A673 (cell line): ENCODE data around the gene CAP2. TPM values are rescaled to one million over a fixed set of nuclear protein-coding genes. Genes with fewer than 3 reads are reported as not detected.
"Not testable (repeated sequence)": the region's sequence is repeated elsewhere in the genome, so short reads cannot be mapped to it uniquely, and the experiment has no call there.

Experiments
- BruUV-seq: library from RNA; stranded (reverse); fragments of 400-500 nt; replicated peaks from 2 replicates; lab custom pipeline; 2021; lab: Mats Ljungman, UMichigan
- CTCF ChIA-PET: fragments of 300-600 bp; sonication (Branson Sonifier 250); formaldehyde crosslinking; loops from one replicate; lab custom pipeline; 2022; ENCODE audit warnings: antibody characterized with exemption; lab: Charles Lee
- POLR2A ChIA-PET: fragments of 300-600 bp; sonication (Branson Sonifier 250); formaldehyde crosslinking; loops from one replicate; lab custom pipeline; 2022; ENCODE audit warnings: antibody characterized with exemption; ENCODE audit not compliant: low non-redundant PET; lab: Charles Lee
- DNase-seq: peaks from one replicate; pipeline ENCODE4 v3.0.0-alpha.2; 2015; ENCODE audit warnings: low spot score
- H3K27ac ChIP-seq: fragments of 200-600 bp; sonication (generic); 2 replicates; pipeline ENCODE4 v1.5.1; 2016; ENCODE audit warnings: mixed run types, low read depth, mild to moderate bottlenecking, mixed read lengths, antibody characterized with exemption, low read length; ENCODE audit not compliant: poor library complexity, severe bottlenecking
- H3K27me3 ChIP-seq: fragments of 200-600 bp; sonication (generic); replicated peaks from 2 replicates; pipeline ENCODE4 v1.6.1; 2017; ENCODE audit warnings: mixed run types, low read depth, mild to moderate bottlenecking, mixed read lengths, antibody characterized with exemption, low read length; ENCODE audit not compliant: insufficient read depth, poor library complexity
- H3K36me3 ChIP-seq: fragments of 200-600 bp; sonication (generic); 2 replicates; pipeline ENCODE4 v1.6.1; 2016; ENCODE audit warnings: mixed run types, mild to moderate bottlenecking, mixed read lengths, antibody characterized with exemption, low read length; ENCODE audit not compliant: insufficient read depth, poor library complexity, severe bottlenecking
- H3K4me1 ChIP-seq: fragments of 200-600 bp; sonication (generic); 2 replicates; pipeline ENCODE4 v1.6.1; 2017; ENCODE audit warnings: mixed run types, mild to moderate bottlenecking, mixed read lengths, antibody characterized with exemption, low read length; ENCODE audit not compliant: insufficient read depth, poor library complexity, severe bottlenecking
- H3K4me3 ChIP-seq: fragments of 200-600 bp; sonication (generic); 2 replicates; pipeline ENCODE4 v1.5.1; 2016; ENCODE audit warnings: low read depth, mixed run types, mild to moderate bottlenecking, mixed read lengths, low read length; ENCODE audit not compliant: poor library complexity, severe bottlenecking
- H3K9me3 ChIP-seq: fragments of 200-600 bp; sonication (generic); 2 replicates; pipeline ENCODE4 v1.6.1; 2016; ENCODE audit warnings: mixed run types, low read depth, mild to moderate bottlenecking, mixed read lengths, antibody characterized with exemption, low read length; ENCODE audit not compliant: poor library complexity, severe bottlenecking
- EZH2 ChIP-seq: fragments of 200-600 bp; sonication (generic); IDR thresholded peaks from 2 replicates; pipeline ENCODE4 v1.6.1; 2017; ENCODE audit warnings: borderline replicate concordance, low read depth, mild to moderate bottlenecking, mixed read lengths, antibody characterized with exemption, low read length; ENCODE audit not compliant: poor library complexity, severe bottlenecking
- intact Hi-C: fragments of 100-400 bp; cut with micrococcal nuclease; formaldehyde crosslinking; loops from one replicate; pipeline ENCODE4 v1.10.0; 2022; ENCODE audit not compliant: unreplicated experiment
- total RNA-seq: library from RNA; stranded (reverse); gene quantifications from 2 replicates; pipeline ENCODE4 v1.2.3, GENCODE V29; 2021
- TF ChIP-seq, protein P1 (sequence below): fragments of 300-800, 200-600 bp; sonication (generic); conservative IDR thresholded peaks from 2 replicates; pipeline ENCODE4 v1.5.1; 2017; ENCODE audit warnings: low read depth, mild to moderate bottlenecking, antibody characterized with exemption, low read length, moderate library complexity, mixed read lengths

Gene CAP2
- total RNA-seq, 1 experiment from 2014 or later: 20.8 TPM

DNA sequence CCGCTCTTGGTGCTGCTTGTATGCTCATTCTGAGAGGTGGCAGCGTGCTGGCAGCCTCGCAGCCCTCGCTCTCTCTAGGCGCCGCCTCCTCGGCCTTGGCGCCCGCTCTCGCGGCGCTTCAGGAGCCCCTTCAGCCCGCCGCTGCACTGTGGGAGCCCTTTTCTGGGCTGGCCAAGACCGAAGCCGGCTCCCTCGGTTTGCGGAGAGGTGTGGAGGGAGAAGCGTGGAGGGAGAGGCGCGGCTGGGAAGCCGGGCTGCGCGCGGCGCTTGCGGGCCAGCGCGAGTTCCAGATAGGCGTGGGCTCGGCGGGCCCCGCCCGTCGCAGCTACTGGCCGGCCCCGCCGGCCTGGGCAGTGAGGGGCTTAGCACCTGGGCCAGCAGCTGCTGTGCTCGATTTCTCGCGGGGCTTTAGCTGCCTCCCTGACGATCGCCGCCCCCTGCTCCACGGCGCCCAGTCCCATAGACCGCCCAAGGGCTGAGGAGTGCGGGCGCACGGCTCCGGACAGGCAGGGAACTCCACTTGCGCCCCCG, 187.2 kb downstream of the CAP2 start:
- POLR2A ChIA-PET: no interaction called here
- TF ChIP-seq EZH2: no peak
- TF ChIP-seq, protein P1, sequence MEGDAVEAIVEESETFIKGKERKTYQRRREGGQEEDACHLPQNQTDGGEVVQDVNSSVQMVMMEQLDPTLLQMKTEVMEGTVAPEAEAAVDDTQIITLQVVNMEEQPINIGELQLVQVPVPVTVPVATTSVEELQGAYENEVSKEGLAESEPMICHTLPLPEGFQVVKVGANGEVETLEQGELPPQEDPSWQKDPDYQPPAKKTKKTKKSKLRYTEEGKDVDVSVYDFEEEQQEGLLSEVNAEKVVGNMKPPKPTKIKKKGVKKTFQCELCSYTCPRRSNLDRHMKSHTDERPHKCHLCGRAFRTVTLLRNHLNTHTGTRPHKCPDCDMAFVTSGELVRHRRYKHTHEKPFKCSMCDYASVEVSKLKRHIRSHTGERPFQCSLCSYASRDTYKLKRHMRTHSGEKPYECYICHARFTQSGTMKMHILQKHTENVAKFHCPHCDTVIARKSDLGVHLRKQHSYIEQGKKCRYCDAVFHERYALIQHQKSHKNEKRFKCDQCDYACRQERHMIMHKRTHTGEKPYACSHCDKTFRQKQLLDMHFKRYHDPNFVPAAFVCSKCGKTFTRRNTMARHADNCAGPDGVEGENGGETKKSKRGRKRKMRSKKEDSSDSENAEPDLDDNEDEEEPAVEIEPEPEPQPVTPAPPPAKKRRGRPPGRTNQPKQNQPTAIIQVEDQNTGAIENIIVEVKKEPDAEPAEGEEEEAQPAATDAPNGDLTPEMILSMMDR: no peak
- Histone ChIP-seq H3K36me3 (no peaks in the 10 kb centered on the region), H3K4me3 (peak overlapping the region; percentile 42), H3K9me3 (peaks cover 6% of the 10 kb centered on the region), H3K4me1 (no peaks in the 10 kb centered on the region), H3K27me3 (no peaks in the 10 kb centered on the region), H3K27ac (no peak overlapping the region)
- DNase-seq: peak; percentile 53
- no TSS peak for BruUV-seq
- CTCF ChIA-PET: interaction anchor here (0.6 kb wide), 1 partner anchor 79 kb away, joined by 3 read pairs; no protein-coding TSS in a partner anchor
- intact Hi-C loops: loop anchor here (5.0 to 10.0 kb wide), 3 partner anchors 298 to 924 kb away; partner anchors contain the start of genes NHLRC1 and RBM24

DNA sequence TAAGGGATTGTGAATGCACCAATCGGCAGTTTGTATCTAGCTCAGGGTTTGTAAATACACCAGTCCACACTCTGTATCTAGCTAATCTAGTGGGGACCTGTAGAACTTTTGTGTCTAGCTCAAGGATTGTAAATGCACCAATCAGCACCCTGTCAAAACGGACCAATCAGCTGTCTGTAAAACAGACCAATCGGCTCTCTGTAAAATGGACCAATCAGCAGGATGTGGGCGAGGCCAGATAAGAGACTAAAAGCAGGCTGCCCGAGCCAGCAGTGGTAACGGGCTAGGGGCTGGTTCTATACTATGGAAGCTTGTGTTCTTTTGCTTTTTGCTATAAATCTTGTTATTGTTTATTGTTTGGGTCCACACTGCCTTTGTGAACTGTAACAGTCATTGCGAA, 187.9 kb downstream of the CAP2 start:
- CTCF ChIA-PET, BruUV-seq, DNase-seq, H3K4me3 ChIP-seq, POLR2A ChIA-PET, H3K4me1 ChIP-seq, H3K9me3 ChIP-seq, H3K27ac ChIP-seq, H3K27me3 ChIP-seq, H3K36me3 ChIP-seq: not testable (repeated sequence)
- intact Hi-C loops: loop anchor here (5.0 to 10.0 kb wide), 3 partner anchors 299 to 924 kb away; partner anchors contain the start of genes NHLRC1 and RBM24

DNA sequence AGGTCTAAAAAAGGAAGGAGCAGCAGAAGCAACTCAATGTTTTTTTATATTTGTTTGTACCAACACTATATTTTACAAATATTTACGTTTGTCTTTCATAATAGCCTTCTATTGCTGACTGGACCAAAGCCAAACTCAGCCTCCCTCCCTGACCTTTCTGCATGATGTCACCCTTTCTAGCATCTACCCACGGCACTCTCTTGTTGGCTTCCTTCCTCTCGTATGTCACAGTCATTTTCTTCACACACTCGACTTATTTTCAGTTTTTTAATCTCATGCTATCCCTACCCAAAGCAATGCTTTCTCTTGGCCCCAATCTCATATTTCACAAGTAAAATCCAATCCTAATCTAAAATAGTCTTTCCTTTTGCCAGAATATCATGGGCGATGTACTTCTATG, 190.4 kb downstream of the CAP2 start:
- DNase-seq: no peak
- ChIA-PET CTCF (interaction anchor here (0.5 to 1.0 kb wide), 11 partner anchors 17 to 490 kb away, joined by 3 to 6 read pairs (median 3); partner anchors contain the start of genes CAP2 and FAM8A1), POLR2A (no interaction called here)
- H3K27ac ChIP-seq: no peak overlapping the region
- BruUV-seq: no TSS peak
- no peak overlapping the region for H3K4me3 ChIP-seq
- H3K27me3 ChIP-seq: no peaks in the 10 kb centered on the region
- H3K4me1 ChIP-seq: no peaks in the 10 kb centered on the region
- no peaks in the 10 kb centered on the region for H3K36me3 ChIP-seq
- TF ChIP-seq EZH2: no peak
- TF ChIP-seq, protein P1: no peak
- intact Hi-C loops: loop anchor here (1.0 to 10.0 kb wide), 6 partner anchors 221 to 921 kb away; partner anchors contain the start of genes NHLRC1 and RBM24
- no peaks in the 10 kb centered on the region for H3K9me3 ChIP-seq
